Right renal cortex interstitium (tissue), 3 donors: ENCODE data around the gene ZNF688. TPM values are rescaled to one million over a fixed set of nuclear protein-coding genes. Genes with fewer than 3 reads are reported as not detected.

Source experiments
- DNase-seq, 3 donors: peaks; one replicate each; pipeline ENCODE4 v3.0.0-alpha.2; 2013; ENCODE audit warnings: low read depth in 3 of 3, low spot score in 2 of 3
- polyA plus RNA-seq, 3 donors: library from polyadenylated mRNA; unstranded; fragments of 120-200 nt; gene quantifications; one replicate each; pipeline ENCODE4 v1.2.1, GENCODE V29; 2013; ENCODE audit not compliant: insufficient read length in 3 of 3

The ZNF688 gene
- polyA plus RNA-seq, 3 donors = 8.4 to 9.4 (median 9.0) TPM

DNA sequence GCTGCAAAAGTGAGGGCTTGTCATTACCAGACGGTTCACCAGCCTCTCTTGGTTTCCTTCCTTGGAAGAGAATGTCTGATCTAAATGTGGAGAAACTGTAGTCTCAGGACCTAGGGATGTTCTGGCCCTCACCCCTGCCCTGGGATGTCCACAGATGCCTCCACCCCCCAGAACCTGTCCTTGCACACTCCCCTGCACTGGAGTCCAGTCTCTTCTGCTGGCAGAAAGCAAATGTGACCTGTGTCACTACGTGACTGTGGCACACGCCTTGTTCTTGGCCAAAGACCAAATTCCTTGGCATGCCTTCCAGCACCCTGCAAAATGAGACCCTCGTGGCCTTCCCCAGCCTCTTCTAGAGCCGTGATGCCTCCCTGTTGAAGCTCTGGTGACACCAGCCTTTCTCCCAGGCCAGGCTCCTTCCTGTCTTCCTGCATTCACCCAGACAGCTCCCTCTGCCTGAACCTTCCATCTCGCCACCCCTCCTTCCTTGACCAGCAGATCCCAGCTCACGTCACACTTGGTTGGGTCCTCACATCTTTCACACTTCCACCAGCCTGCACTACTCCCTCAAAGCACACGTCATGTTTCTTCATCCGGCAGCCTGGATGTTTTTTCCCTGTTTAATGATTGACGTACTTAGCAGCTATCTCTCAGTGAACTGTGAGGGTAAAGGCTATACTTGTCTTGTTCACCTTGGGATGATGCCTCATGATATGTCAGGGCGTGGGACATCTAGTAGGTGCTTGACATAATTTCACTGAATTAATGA, 49.5 kb downstream of the ZNF688 start:
- DNase-seq = peak in 1 of 3 donors; percentile 20

DNA sequence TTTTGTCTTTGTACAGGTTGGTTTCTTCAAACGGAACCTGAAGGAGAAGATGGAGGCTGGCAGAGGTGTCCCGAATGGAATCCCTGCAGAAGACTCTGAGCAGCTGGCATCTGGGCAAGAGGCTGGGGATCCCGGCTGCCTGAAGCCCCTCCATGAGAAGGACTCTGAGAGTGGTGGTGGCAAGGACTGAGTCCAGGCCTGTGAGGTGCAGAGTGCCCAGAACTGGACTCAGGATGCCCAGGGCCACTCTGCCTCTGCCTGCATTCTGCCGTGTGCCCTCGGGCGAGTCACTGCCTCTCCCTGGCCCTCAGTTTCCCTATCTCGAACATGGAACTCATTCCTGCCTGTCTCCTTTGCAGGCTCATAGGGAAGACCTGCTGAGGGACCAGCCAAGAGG, 50.0 kb downstream of the ZNF688 start:
- no peak for DNase-seq

Other genes with a start within 250 kb of the ZNF688 start
- gene CD2BP2, start 216.4 kb downstream of the ZNF688 start, polyA plus RNA-seq = 10 to 100 TPM; 58.4 to 62.9 (median 61.3) TPM
- gene TBC1D10B, start 201.2 kb downstream of the ZNF688 start, polyA plus RNA-seq = 10 to 100 TPM; 26.5 to 30.3 (median 28.4) TPM
- 1 to 10 TPM in 1 of 3 donors, under 1 TPM in 2; 0.72 to 1.0 (median 0.83) TPM for gene MYL11, start 196.9 kb downstream of the ZNF688 start, polyA plus RNA-seq
- gene SEPTIN1, start 189.2 kb downstream of the ZNF688 start, polyA plus RNA-seq = 1 to 10 TPM; 1.7 to 2.2 (median 2.1) TPM
- 10 to 100 TPM; 11.7 to 14.1 (median 13.0) TPM for gene ZNF48, start 176.3 kb downstream of the ZNF688 start, polyA plus RNA-seq
- 1 to 10 TPM; 4.6 to 6.9 (median 5.7) TPM for gene ZNF771, start 164.1 kb downstream of the ZNF688 start, polyA plus RNA-seq
- gene DCTPP1, start 141.7 kb downstream of the ZNF688 start, polyA plus RNA-seq = 10 to 100 TPM; 35.6 to 46.6 (median 42.5) TPM
- gene SEPHS2, start 125.8 kb downstream of the ZNF688 start, polyA plus RNA-seq = 100 to 1,000 TPM in 2 of 3 donors, 10 to 100 TPM in 1; 94.8 to 105 (median 102) TPM
- gene ITGAL, start 99.0 kb downstream of the ZNF688 start, polyA plus RNA-seq = 1 to 10 TPM; 2.0 to 2.8 (median 2.6) TPM
- 10 to 100 TPM; 44.8 to 51.7 (median 45.1) TPM for gene ZNF768, start 45.1 kb downstream of the ZNF688 start, polyA plus RNA-seq
- gene ZNF747, start 36.9 kb downstream of the ZNF688 start, polyA plus RNA-seq = 1 to 10 TPM; 9.1 to 9.7 (median 9.5) TPM
- gene ZNF764, start 13.3 kb downstream of the ZNF688 start, polyA plus RNA-seq = 1 to 10 TPM; 8.5 to 9.1 (median 8.6) TPM
- gene ZNF785, start 14.0 kb upstream of the ZNF688 start, polyA plus RNA-seq = 10 to 100 TPM; 17.0 to 18.5 (median 17.9) TPM
- 10 to 100 TPM; 13.5 to 14.7 (median 14.3) TPM for gene ZNF689, start 38.7 kb upstream of the ZNF688 start, polyA plus RNA-seq
- 10 to 100 TPM; 36.9 to 44.5 (median 42.4) TPM for gene PRR14, start 79.2 kb upstream of the ZNF688 start, polyA plus RNA-seq
- gene FBRS, start 86.7 kb upstream of the ZNF688 start, polyA plus RNA-seq = 10 to 100 TPM; 40.1 to 47.7 (median 42.9) TPM
- gene SRCAP, start 127.5 kb upstream of the ZNF688 start, polyA plus RNA-seq = 10 to 100 TPM; 27.6 to 31.4 (median 28.2) TPM
- gene PHKG2, start 176.7 kb upstream of the ZNF688 start, polyA plus RNA-seq = 10 to 100 TPM; 21.6 to 23.6 (median 23.0) TPM
- 1 to 10 TPM; 7.8 to 8.2 (median 7.9) TPM for gene CFAP119, start 190.3 kb upstream of the ZNF688 start, polyA plus RNA-seq
- 100 to 1,000 TPM; 111 to 123 (median 113) TPM for gene RNF40, start 190.6 kb upstream of the ZNF688 start, polyA plus RNA-seq
- 10 to 100 TPM; 25.7 to 26.9 (median 26.8) TPM for gene ZNF629, start 215.5 kb upstream of the ZNF688 start, polyA plus RNA-seq